ENCODE results near the gene PRPF18.

Gene PRPF18

DNA sequence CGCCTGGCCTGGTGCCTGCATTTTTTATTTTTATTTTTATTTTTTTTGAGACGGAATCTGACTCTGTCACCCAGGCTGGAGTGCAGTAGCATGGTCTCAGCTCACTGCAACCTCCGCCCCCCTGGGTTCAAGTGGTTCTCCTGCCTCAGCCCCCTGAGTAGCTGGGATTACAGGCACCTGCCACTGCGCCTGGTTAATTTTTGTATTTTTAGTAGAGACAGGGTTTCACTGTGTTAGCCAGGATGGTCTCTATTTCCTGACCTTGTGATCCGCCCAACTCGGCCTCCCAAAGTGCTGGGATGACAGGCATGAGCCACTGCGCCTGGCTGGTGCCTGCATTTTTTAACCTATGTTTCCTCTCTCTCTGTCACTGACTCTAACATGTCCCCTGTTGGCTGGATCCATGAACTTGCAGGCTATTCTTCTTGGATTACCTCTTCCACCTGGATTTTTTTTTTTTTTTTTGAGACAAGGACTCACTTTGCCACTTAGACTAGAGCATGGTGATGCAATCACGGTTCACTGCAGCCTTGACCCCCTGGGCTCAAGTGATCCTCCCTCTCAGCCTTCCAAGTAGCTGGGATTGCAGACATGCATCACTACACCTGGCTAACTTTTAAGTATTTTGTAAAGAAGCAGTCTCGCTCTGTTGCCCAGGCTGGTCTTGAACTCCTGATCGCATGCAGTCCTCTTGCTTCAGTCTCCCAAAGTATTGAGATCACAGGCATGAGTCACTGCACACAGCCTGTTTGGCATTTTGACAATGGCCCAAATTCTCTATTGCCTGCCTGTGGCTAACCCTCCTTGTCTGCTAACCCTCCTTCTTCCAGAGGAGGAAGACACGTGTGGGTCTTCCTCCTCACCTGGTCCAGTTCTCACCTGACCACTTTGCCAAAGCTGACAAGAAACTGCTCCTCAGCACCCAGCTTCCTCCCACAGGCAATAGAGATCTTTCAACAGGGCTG, 23.0 kb upstream of the PRPF18 start:
- DNase-seq (ENCODE audit: low read depth in 2 of 2), result peak in 1 of 2 donors; percentile 6
- H3K4me3 ChIP-seq (replicated peaks in 1 of 2; ENCODE audit: low read depth in 2 of 2, low read length in 2 of 2), result no peak overlapping the region
- TF ChIP-seq, protein P1, sequence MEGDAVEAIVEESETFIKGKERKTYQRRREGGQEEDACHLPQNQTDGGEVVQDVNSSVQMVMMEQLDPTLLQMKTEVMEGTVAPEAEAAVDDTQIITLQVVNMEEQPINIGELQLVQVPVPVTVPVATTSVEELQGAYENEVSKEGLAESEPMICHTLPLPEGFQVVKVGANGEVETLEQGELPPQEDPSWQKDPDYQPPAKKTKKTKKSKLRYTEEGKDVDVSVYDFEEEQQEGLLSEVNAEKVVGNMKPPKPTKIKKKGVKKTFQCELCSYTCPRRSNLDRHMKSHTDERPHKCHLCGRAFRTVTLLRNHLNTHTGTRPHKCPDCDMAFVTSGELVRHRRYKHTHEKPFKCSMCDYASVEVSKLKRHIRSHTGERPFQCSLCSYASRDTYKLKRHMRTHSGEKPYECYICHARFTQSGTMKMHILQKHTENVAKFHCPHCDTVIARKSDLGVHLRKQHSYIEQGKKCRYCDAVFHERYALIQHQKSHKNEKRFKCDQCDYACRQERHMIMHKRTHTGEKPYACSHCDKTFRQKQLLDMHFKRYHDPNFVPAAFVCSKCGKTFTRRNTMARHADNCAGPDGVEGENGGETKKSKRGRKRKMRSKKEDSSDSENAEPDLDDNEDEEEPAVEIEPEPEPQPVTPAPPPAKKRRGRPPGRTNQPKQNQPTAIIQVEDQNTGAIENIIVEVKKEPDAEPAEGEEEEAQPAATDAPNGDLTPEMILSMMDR (IDR thresholded peaks at IDR 0.05; ENCODE audit: low read depth, low read length), result no peak

- TF ChIP-seq, protein P1 (IDR thresholded peaks at IDR 0.05; ENCODE audit: low read depth, low read length), result no peak
- H3K4me3 ChIP-seq (replicated peaks in 1 of 2; ENCODE audit: low read depth in 2 of 2, low read length in 2 of 2), result no peak overlapping the region
- DNase-seq (ENCODE audit: low read depth in 2 of 2), result no peak
Measured at GRCh38 chr10:13564576-13564975, 22.2 kb upstream of the PRPF18 start.

GRCh38 chr10:13567030-13567429, 19.7 kb upstream of the PRPF18 start:
- H3K4me3 ChIP-seq (replicated peaks in 1 of 2; ENCODE audit: low read depth in 2 of 2, low read length in 2 of 2), result no peak overlapping the region
- TF ChIP-seq, protein P1 (IDR thresholded peaks at IDR 0.05; ENCODE audit: low read depth, low read length), result no peak
- DNase-seq (ENCODE audit: low read depth in 2 of 2), result peak; percentile 2 to 22

- TF ChIP-seq, protein P1 (IDR thresholded peaks at IDR 0.05; ENCODE audit: low read depth, low read length), result no peak
- no peak overlapping the region for H3K4me3 ChIP-seq (replicated peaks in 1 of 2; ENCODE audit: low read depth in 2 of 2, low read length in 2 of 2)
- no peak for DNase-seq (ENCODE audit: low read depth in 2 of 2)
Measured at GRCh38 chr10:13571541-13571940, 15.2 kb upstream of the PRPF18 start.

DNA sequence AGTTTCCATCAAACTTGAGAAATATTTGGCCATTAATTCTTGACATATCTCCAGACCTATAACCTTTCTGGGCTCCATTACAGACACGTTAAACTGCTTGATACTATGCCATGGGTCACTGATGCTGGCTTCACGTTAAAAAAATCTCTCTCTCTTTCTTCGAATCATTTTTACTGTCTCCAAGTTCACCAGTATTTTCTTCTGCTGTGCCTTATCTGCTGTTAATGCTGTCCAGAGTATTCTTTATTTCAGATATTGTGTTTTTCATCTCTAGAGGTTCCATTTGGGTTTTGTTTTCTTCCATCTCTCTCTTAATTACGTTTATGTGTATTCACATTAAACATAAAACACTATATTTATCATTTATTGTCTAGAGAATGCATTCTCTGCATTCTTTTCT, 12.8 kb upstream of the PRPF18 start:
- no peak for DNase-seq (ENCODE audit: low read depth in 2 of 2)
- H3K4me3 ChIP-seq (replicated peaks in 1 of 2; ENCODE audit: low read depth in 2 of 2, low read length in 2 of 2), result no peak overlapping the region
- TF ChIP-seq, protein P1 (IDR thresholded peaks at IDR 0.05; ENCODE audit: low read depth, low read length), result no peak

DNA sequence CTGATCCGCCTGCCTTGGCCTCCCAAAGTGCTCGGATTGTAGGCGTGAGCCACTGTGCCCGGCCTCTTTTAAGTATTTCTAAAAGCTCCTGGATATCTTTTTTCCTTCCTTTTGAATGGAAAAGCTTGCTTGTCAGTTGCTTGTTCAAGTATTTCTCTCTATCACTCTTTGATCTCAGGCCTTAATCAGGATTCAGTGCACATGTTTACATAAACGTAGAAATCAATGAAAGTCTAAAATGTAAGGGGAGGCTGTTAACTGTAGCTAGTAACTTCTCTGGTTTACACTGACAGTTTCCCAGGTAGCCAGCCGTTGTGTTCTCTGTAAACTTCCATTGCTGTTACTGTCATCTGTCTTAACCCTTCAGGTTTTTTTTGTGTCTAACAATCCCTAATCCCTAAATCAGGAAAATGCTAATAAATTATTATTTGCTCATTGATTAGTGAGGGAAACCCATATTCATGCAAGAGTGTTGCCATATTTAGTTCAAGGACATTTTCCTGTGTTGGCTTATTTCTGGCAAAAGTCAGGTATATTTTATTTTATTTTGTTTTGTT, 1.5 kb upstream of the PRPF18 start:
- TF ChIP-seq, protein P1 (IDR thresholded peaks at IDR 0.05; ENCODE audit: low read depth, low read length), result no peak
- no peak overlapping the region for H3K4me3 ChIP-seq (replicated peaks in 1 of 2; ENCODE audit: low read depth in 2 of 2, low read length in 2 of 2)
- no peak for DNase-seq (ENCODE audit: low read depth in 2 of 2)

Measured in cardiac fibroblast (primary cell).